H1 (cell line): ENCODE measurements around the gene KRTAP12-2. TPM values are rescaled to one million over a fixed set of nuclear protein-coding genes. Genes with fewer than 3 reads are reported as not detected.

Experiments
- CTCF ChIA-PET: fragments of 300-600 bp; sonication (Branson Sonifier 250); formaldehyde crosslinking; loops from one replicate; lab custom pipeline; 2021; ENCODE audit not compliant: partially characterized antibody; lab: Charles Lee
- POLR2A ChIA-PET: fragments of 300-600 bp; sonication (Branson Sonifier 250); formaldehyde crosslinking; loops from one replicate; lab custom pipeline; 2021; ENCODE audit warnings: inconsistent platforms; ENCODE audit not compliant: partially characterized antibody; lab: Charles Lee
- DNase-seq, 2 experiments: peaks; one replicate each; pipeline versions ENCODE4 v3.0.0 to v3.0.0-alpha.2; 2010 to 2022; ENCODE audit warnings: low spot score in 2 of 2, low read depth in 1 of 2, mixed read lengths in 1 of 2
- FAIRE-seq: peaks from 2 replicates; lab custom pipeline; 2011; peaks lifted over from hg19 to GRCh38; lab: Jason Lieb, UNC
- H2AFZ ChIP-seq: 2 replicates; pipeline ENCODE4 v1.8.1; 2012; ENCODE audit warnings: low read length, inconsistent platforms
- H2AK5ac ChIP-seq: 2 replicates; pipeline ENCODE4 v1.6.1; 2013; ENCODE audit warnings: low read depth, low read length
- H2BK120ac ChIP-seq: replicated peaks from 2 replicates; pipeline ENCODE3; 2013; ENCODE audit warnings: low read depth, low read length, inconsistent platforms
- H2BK12ac ChIP-seq: 2 replicates; pipeline ENCODE4 v1.6.1; 2013; ENCODE audit warnings: low read depth, low read length
- H2BK15ac ChIP-seq: 2 replicates; pipeline ENCODE4 v1.6.1; 2013; ENCODE audit warnings: low read length
- H2BK20ac ChIP-seq: 2 replicates; pipeline ENCODE4 v1.6.1; 2013; ENCODE audit warnings: low read length
- H2BK5ac ChIP-seq: 2 replicates; pipeline ENCODE4 v1.6.1; 2013; ENCODE audit warnings: low read depth, low read length
- H3K14ac ChIP-seq: 2 replicates; pipeline ENCODE4 v1.6.1; 2013; ENCODE audit warnings: inconsistent platforms; ENCODE audit not compliant: insufficient read length
- H3K18ac ChIP-seq: 2 replicates; pipeline ENCODE4 v1.6.1; 2013; ENCODE audit warnings: low read length; ENCODE audit errors: extremely low read depth
- H3K23ac ChIP-seq: 2 replicates; pipeline ENCODE4 v1.6.1; 2013; ENCODE audit warnings: inconsistent platforms; ENCODE audit not compliant: insufficient read length
- H3K23me2 ChIP-seq: 2 replicates; pipeline ENCODE4 v1.6.1; 2013; ENCODE audit warnings: low read depth, low read length
- H3K27ac ChIP-seq: 2 replicates; pipeline ENCODE4 v1.6.1; 2011; ENCODE audit warnings: low read depth, low read length, inconsistent platforms
- H3K27me3 ChIP-seq, 4 experiments: replicated peaks in 1 of 4; 1 replicate in 1 of 4; 2 replicates in 3 of 4; pipeline versions ENCODE4 v1.6.1 to v1.8.1; 2011 to 2013; ENCODE audit warnings: low read length in 3 of 4, mild to moderate bottlenecking in 3 of 4, inconsistent platforms in 2 of 4, mixed read lengths in 2 of 4, moderate library complexity in 1 of 4; ENCODE audit not compliant: control insufficient read depth in 3 of 4, insufficient read depth in 3 of 4; ENCODE audit errors: extremely low read depth in 1 of 4
- H3K36me3 ChIP-seq, 4 experiments: 2 replicates each; pipeline versions ENCODE4 v1.6.1 to v1.8.1; 2011 to 2013; ENCODE audit warnings: mild to moderate bottlenecking in 4 of 4, low read length in 3 of 4, moderate library complexity in 2 of 4, control low read depth in 1 of 4, inconsistent platforms in 1 of 4; ENCODE audit not compliant: insufficient read depth in 4 of 4, control insufficient read depth in 2 of 4
- H3K4ac ChIP-seq: replicated peaks from 2 replicates; pipeline ENCODE3; 2013; ENCODE audit warnings: low read length, low read depth, mixed read lengths, inconsistent platforms; ENCODE audit not compliant: insufficient read length
- H3K4me1 ChIP-seq, 4 experiments: replicated peaks in 1 of 4; 1 replicate in 1 of 4; 2 replicates in 3 of 4; pipeline versions ENCODE4 v1.6.1 to v1.8.1; 2011 to 2013; ENCODE audit warnings: low read length in 3 of 4, inconsistent platforms in 2 of 4, mixed read lengths in 1 of 4; ENCODE audit not compliant: insufficient read depth in 4 of 4, control insufficient read depth in 3 of 4
- H3K4me2 ChIP-seq, 2 experiments: 2 replicates each; pipeline versions ENCODE4 v1.6.1 to v1.8.1; 2011 to 2013; ENCODE audit warnings: low read depth in 2 of 2, low read length in 2 of 2, control low read depth in 1 of 2, inconsistent platforms in 1 of 2, mild to moderate bottlenecking in 1 of 2; ENCODE audit not compliant: insufficient read depth in 1 of 2
- H3K4me3 ChIP-seq, 4 experiments: fragments of 200-600, 300-600 bp in 1 of 4; sonication (generic), shearing (Covaris generic), sonication (Bioruptor Twin) in 1 of 4; 2 replicates each; pipeline versions ENCODE4 v1.5.1 to v1.8.1; 2011 to 2016; ENCODE audit warnings: low read length in 4 of 4, low read depth in 3 of 4, control low read depth in 2 of 4, inconsistent platforms in 2 of 4, mild to moderate bottlenecking in 2 of 4, mixed read lengths in 1 of 4, moderate library complexity in 1 of 4; ENCODE audit not compliant: insufficient read depth in 2 of 4; ENCODE audit errors: extremely low read depth in 1 of 4
- H3K56ac ChIP-seq: replicated peaks from 2 replicates; pipeline ENCODE3; 2013; ENCODE audit warnings: low read depth, mild to moderate bottlenecking, mixed read lengths, low read length, inconsistent platforms; ENCODE audit not compliant: insufficient read length
- H3K79me1 ChIP-seq: 2 replicates; pipeline ENCODE4 v1.6.1; 2013; ENCODE audit warnings: low read depth, low read length, control low read depth
- H3K79me2 ChIP-seq, 2 experiments: 2 replicates each; pipeline versions ENCODE4 v1.6.1 to v1.8.1; 2012 to 2013; ENCODE audit warnings: low read length in 2 of 2, mild to moderate bottlenecking in 2 of 2, inconsistent platforms in 1 of 2; ENCODE audit not compliant: insufficient read depth in 2 of 2, control insufficient read depth in 1 of 2
- H3K9ac ChIP-seq, 4 experiments: replicated peaks in 1 of 4; 1 replicate in 1 of 4; 2 replicates in 3 of 4; pipeline versions ENCODE4 v1.6.1 to v1.8.1; 2011 to 2013; ENCODE audit warnings: low read depth in 3 of 4, low read length in 3 of 4, control low read depth in 2 of 4, mild to moderate bottlenecking in 2 of 4, moderate library complexity in 2 of 4, inconsistent platforms in 1 of 4; ENCODE audit errors: extremely low read depth in 1 of 4
- H3K9me3 ChIP-seq, 2 experiments: 2 replicates each; pipeline versions ENCODE4 v1.6.1 to v1.8.1; 2012 to 2013; ENCODE audit warnings: mild to moderate bottlenecking in 2 of 2, moderate library complexity in 2 of 2, control low read depth in 1 of 2, inconsistent platforms in 1 of 2, low read depth in 1 of 2, low read length in 1 of 2, mixed read lengths in 1 of 2; ENCODE audit not compliant: insufficient read depth in 2 of 2
- H4K20me1 ChIP-seq, 2 experiments: replicated peaks in 1 of 2; 2 replicates each; pipeline versions ENCODE3 to v1.8.1; 2011 to 2013; ENCODE audit warnings: inconsistent platforms in 2 of 2, low read length in 2 of 2, mild to moderate bottlenecking in 1 of 2; ENCODE audit not compliant: insufficient read depth in 2 of 2, control insufficient read depth in 1 of 2
- H4K5ac ChIP-seq: 2 replicates; pipeline ENCODE4 v1.6.1; 2013; ENCODE audit warnings: low read length, low read depth, mixed read lengths, inconsistent platforms; ENCODE audit not compliant: insufficient read length
- H4K8ac ChIP-seq: 2 replicates; pipeline ENCODE4 v1.8.0; 2013; ENCODE audit warnings: mild to moderate bottlenecking, moderate library complexity, low read length, inconsistent platforms; ENCODE audit not compliant: insufficient read depth; ENCODE audit errors: extremely low read depth
- H4K91ac ChIP-seq: replicated peaks from 2 replicates; pipeline ENCODE3; 2013; ENCODE audit warnings: low read length, mixed read lengths, inconsistent platforms; ENCODE audit not compliant: insufficient read length
- ASH2L ChIP-seq: fragments of 200-600, 300-600 bp; sonication (generic); IDR thresholded peaks from one replicate; pipeline ENCODE4 v1.7.1; 2017; ENCODE audit warnings: low read length
- BACH1 ChIP-seq: IDR thresholded peaks from 2 replicates; pipeline ENCODE4 v1.6.1; 2012; ENCODE audit warnings: low read length, improper control_type of control experiment
- CREB1 ChIP-seq: IDR thresholded peaks from 2 replicates; pipeline ENCODE4 v1.6.1; 2012; ENCODE audit warnings: inconsistent platforms
- FOSL1 ChIP-seq: IDR thresholded peaks from 2 replicates; pipeline ENCODE4 v1.6.1; 2011; ENCODE audit warnings: mild to moderate bottlenecking, low read depth, low read length, moderate library complexity; ENCODE audit not compliant: insufficient read depth
- GTF2F1 ChIP-seq: IDR thresholded peaks from 2 replicates; pipeline ENCODE4 v1.6.1; 2012; ENCODE audit warnings: low read depth, low read length, improper control_type of control experiment, borderline replicate concordance
- JUND ChIP-seq: IDR thresholded peaks from 2 replicates; pipeline ENCODE4 v1.6.1; 2011; ENCODE audit warnings: mild to moderate bottlenecking, improper control_type of control experiment, low read length
- NRF1 ChIP-seq: IDR thresholded peaks from 2 replicates; pipeline ENCODE4 v1.6.1; 2011; ENCODE audit warnings: mild to moderate bottlenecking, low read depth, low read length, improper control_type of control experiment
- POLR2AphosphoS5 ChIP-seq: IDR thresholded peaks from 2 replicates; pipeline ENCODE4 v1.6.1; 2011; ENCODE audit warnings: low read depth, low read length
- RBBP5 ChIP-seq: IDR thresholded peaks from 2 replicates; pipeline ENCODE4 v1.7.1; 2012; ENCODE audit warnings: low read depth, mild to moderate bottlenecking, inconsistent platforms, low read length, moderate library complexity, borderline replicate concordance
- RNF2 ChIP-seq: fragments of 200-900, 300-1000 bp; sonication (generic); IDR thresholded peaks from 2 replicates; pipeline ENCODE4 v1.7.1; 2016; ENCODE audit warnings: borderline replicate concordance, low read depth, mild to moderate bottlenecking, antibody characterized with exemption, low read length; ENCODE audit not compliant: poor library complexity, severe bottlenecking; ENCODE audit errors: missing control alignments
- SP2 ChIP-seq: IDR thresholded peaks from 2 replicates; pipeline ENCODE4 v1.6.1; 2012; ENCODE audit warnings: mild to moderate bottlenecking, low read length, inconsistent platforms
- TEAD4 ChIP-seq: IDR thresholded peaks from 2 replicates; pipeline ENCODE4 v1.6.1; 2012; ENCODE audit warnings: low read depth, low read length, inconsistent platforms, mixed read lengths
- WGBS, 2 experiments: shearing (Covaris generic) in 1 of 2; methylation state at CpG; one replicate each; pipeline versions ENCODE4 v1.1.6 to v1.1.7; 2013 to 2015; ENCODE audit warnings: low lambda C conversion rate in 2 of 2, mixed read lengths in 2 of 2, inconsistent platforms in 1 of 2, low coverage in 1 of 2, missing lambda C conversion rate in 1 of 2; ENCODE audit not compliant: insufficient replicate concordance in 2 of 2, insufficient coverage in 1 of 2, insufficient read length in 1 of 2; ENCODE audit errors: extremely low coverage in 1 of 2, missing lambda C conversion rate in 1 of 2; 5-methylcytosine and 5-hydroxymethylcytosine counted together
- polyA plus RNA-seq, 7 experiments: library from polyadenylated mRNA; depleted of rRNA in 3 of 7; stranded (reverse) in 5 of 7; unstranded in 2 of 7; fragments of >200 nt in 5 of 7; fragments of 200-250 nt in 2 of 7; gene quantifications; 1 replicate in 5 of 7; 2 replicates in 1 of 7; 4 replicates in 1 of 7; pipeline versions ENCODE4 v1.2.1 to v1.2.3, GENCODE V29; 2011 to 2013; ENCODE audit warnings: missing spikeins in 2 of 7, mixed read lengths in 2 of 7
- total RNA-seq: library from RNA; stranded (reverse); fragmentation: NEBNext Ultra II Directional; extraction: Animal tissue kit (Norgen Biotek cat#: 25700); gene quantifications from 2 replicates; pipeline ENCODE4 v1.2.1, GENCODE V29; 2021

KRTAP12-2 gene
- total and polyA plus RNA-seq, 2 of the 8 experiments (the other 6 are each of a cell fraction or from before 2014, with no cell fraction given): 0.50 TPM; not detected in 1

GRCh38 chr21:44637018-44637850 is 29.5 kb downstream of the KRTAP12-2 start, which contains the start of gene KRTAP10-10:
TSS of gene KRTAP10-10 (plus strand) at chr21:44637356. CDS start at chr21:44637418, 62 bp downstream.
- no peak for FAIRE-seq
- Histone ChIP-seq H3K23me2 (no peaks in the 10 kb centered on the region), H3K79me2 (no peaks in the 10 kb centered on the region), H2AFZ (no peak within 1 kb of the TSS), H3K23ac (no peak within 1 kb of the TSS), H3K18ac (no peak within 1 kb of the TSS), H3K4me3 (no peak within 1 kb of the TSS), H2BK15ac (0 out of 2 replicates have a peak within 1 kb of the TSS, but pooled peaks have one; percentile 40), H3K36me3 (no peaks in the 10 kb centered on the region), H2BK12ac (no peak within 1 kb of the TSS), H4K8ac (no peak within 1 kb of the TSS; the same call in 1 of the 2 replicates), H3K4me1 (no peaks in the 10 kb centered on the region; a peak in 1 of 7 replicates), H3K79me1 (no peaks in the 10 kb centered on the region), H3K9ac (no peak within 1 kb of the TSS), H3K9me3 (peaks cover 3 to 10% of the 10 kb centered on the region in 2 experiments; a peak in 3 of 4 replicates), H2AK5ac (no peak within 1 kb of the TSS), H2BK20ac (no peak within 1 kb of the TSS), H3K14ac (no peak within 1 kb of the TSS), H2BK5ac (peak within 1 kb of the TSS; percentile 9; the same call in 1 of the 2 replicates), H4K91ac (peak within 1 kb of the TSS; percentile 54), H3K27ac (no peak within 1 kb of the TSS), H4K5ac (no peak within 1 kb of the TSS), H3K4ac (no peak within 1 kb of the TSS), H2BK120ac (no peak within 1 kb of the TSS), H3K4me2 (no peak within 1 kb of the TSS), H4K20me1 (peaks cover 0 to 3% of the 10 kb centered on the region in 2 experiments), H3K27me3 (no peaks in the 10 kb centered on the region), H3K56ac (no peak within 1 kb of the TSS)
- CTCF ChIA-PET: no interaction called here
- 86% methylated on average over 9 of the region's 21 CpGs; no CpG with 5 or more reads in 1 of the 2 experiments for WGBS, 2 experiments
- POLR2A ChIA-PET: no interaction called here
- TF ChIP-seq JUND (no peak), ASH2L (no peak), NRF1 (no peak), CREB1 (no peak), RBBP5 (no peak), TEAD4 (no peak), FOSL1 (no peak), BACH1 (no peak), POLR2AphosphoS5 (no peak), SP2 (no peak), GTF2F1 (no peak), RNF2 (no peak)
- no peak for DNase-seq
